Activated CD4-positive, CD25-positive, alpha-beta regulatory T cell (primary cell): Measurements from ENCODE around the gene MMP8.

Source experiments
- DNase-seq, 4 experiments: peaks; one replicate each; lab custom pipeline; 2025; lab: John Stamatoyannopoulos, UW

MMP8 gene

DNA sequence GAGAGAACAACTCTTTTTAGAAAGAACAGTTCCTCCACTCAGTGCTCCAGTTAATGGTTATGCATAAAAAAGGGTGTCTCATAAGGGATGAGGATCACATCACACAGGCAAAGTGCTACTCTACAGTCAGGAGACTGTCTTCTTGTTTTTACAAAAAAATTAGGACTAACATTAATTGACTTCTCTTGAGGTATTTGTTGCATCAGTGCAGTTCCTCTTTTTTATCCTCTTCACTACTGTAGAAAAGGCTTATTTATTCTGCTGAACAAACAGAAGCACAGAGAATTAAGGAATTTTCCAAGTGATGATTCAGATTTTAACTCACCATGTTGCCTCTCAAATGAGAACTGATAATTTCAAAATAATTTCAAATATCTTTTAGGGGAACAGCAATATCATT lies 1.9 kb downstream of the MMP8 start:
- no peak for DNase-seq

DNA sequence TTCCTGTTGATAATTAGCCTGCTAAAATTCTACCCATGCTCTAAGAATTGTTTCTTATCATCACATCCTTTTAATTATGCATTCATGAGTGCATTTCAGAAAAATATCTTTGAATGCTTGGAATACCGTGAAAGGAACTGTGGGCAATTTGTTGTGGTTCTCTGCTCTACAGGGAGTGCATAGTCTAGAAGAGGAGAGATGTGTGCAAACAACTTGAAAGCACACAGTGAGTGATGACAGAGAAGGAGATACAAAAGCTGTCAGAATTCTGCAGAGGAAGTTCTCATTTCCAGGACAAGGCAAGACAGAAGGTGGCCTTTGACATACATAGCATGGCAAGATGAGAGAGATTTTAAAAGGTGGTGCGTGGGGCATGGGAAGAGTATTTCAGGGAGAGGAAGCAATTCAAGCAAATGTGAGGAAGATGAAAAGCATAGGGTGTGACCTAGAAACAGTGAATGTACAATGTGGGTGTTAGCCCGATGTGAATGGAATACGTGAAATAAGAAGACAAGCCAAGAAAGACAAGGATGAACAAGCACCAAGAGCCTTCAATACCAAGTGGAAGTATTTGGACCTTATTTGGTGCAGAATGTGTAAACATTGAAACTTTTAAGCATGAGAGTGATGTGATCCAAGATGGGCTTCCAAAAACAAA lies 5.0 kb downstream of the MMP8 start:
- DNase-seq: no peak

DNA sequence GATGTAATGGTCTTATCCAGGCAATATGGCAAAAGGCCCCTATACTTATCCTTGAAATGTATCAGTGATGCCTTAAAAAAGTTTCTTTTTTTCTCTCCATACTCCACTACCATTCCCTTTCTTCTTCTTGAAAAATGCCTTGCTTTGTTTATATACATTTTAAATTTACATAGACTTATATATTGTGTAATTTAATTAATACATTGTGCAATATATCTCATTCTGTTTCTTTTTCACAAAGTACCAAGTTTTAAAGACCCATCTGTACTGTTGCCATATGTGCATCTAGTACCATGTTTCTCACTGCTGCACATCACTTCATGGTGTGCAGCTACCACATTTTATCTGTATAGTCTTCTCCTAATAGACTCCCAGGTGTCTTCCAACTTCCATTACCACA lies 7.5 kb downstream of the MMP8 start:
- no peak for DNase-seq

DNA sequence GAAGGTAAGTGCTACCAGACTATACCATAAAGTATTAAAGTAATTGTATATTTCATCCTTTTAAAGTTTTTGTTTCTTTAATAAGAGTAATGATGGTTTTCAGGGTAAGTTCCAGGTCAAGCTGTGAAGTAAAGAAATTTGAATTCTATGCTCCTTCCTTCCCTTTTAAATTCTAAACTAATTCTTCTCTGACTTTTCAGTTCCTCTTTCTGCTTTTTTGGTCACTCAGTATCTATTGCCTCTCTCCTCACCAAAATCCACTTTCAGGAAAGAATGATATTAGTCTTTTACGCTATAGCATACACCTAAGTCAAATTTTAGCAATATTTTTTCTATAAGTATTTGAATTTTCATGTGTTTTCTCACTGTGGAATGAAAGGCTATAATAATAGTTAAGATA lies 8.2 kb downstream of the MMP8 start:
- no peak for DNase-seq

DNA sequence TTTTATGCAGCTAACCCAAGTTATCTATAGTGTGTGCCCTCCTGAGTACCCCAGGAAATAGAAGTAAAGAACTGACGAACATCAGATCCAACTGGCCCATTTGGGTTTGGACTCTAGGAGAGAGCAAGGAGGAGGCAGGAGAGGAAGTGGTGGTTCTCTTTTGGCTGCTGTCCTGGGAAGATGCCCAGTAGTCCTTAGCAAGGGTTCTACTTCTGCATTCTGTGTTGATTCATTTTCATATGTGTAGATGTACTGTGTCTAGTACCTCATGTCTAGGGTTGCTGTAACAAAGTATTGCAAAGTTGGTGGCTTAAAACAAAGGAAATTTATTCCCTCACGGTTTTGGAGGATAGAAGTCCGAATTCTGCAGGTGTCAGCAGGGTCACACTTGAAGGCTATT lies 12.6 kb downstream of the MMP8 start:
- no peak for DNase-seq

DNA sequence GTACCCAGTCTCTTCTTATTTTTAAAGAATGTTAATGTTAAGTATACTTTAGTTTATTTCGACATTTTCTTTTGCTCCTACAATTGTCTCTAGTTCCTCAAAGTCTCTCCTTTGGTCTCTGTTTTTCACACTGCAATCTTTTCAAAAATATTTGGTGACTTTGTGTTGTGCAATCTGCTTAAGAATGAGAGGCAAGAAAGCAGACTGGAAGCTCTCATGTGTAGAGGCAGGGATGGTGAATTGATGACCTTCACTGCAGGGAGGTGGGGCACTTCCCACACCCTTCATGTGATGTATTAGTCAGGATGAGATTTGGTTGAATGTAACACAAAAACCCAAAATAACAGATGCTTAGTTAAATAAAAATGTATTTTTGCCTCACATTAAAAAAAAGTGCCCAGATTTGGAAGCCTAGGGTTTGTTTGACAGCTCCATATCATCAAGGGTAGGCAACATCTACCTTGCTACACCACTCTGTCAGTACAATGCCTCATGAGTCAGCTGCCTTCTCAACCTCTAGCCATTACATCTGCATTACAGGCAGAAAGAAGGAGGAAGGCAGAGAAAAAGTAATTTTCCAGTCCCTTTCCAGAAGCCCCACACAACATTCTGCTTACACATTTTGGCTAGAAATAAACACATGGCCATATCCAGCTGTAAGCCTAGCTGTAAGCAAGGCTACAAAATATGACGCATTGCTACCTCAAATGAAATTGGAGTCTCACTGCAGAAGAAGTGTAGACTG lies 15.4 kb downstream of the MMP8 start:
- no peak for DNase-seq

DNA sequence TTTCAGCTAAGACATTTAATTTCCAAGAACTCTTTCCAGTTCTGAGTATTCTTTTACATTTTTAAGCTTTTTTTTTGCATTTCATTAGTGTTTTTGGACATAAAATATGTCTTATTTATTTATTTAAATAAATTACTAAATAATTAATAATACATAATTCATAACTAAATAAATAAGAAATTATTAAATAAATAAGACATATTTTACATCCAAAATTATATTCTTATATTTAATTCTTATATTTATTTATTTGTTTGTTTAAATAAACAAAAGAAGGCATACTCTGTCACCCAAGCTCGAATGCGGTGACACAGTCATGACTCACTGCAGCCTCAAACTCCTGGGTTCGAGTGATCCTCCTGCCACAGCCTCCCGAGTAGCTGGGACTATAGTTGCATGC lies 16.1 kb downstream of the MMP8 start:
- no peak for DNase-seq

DNA sequence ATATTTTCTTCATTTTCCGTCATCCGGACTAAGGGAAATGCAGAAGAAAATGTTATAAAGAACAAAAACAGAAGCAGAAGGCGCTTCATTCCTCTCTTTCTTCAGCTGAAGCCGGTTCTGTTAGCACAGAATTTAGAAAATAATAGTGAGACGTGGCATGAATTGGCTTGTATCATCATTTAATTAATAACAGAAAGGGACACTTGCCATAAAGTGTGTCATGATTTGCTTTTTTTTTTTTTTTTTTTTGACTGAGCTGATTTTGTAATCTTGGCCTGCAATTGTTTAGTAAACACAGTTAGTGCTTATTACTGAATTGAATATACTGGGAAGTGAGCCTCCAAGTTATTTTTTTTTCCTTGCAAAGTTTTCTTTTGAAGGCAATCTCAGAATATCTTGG lies 19.1 kb downstream of the MMP8 start, which contains the start of gene MMP27:
TSS of gene MMP27 (minus strand) at position 144 of the 400 bp plus-strand sequence. CDS start at position 89, 55 bp downstream.
- DNase-seq: no peak

DNA sequence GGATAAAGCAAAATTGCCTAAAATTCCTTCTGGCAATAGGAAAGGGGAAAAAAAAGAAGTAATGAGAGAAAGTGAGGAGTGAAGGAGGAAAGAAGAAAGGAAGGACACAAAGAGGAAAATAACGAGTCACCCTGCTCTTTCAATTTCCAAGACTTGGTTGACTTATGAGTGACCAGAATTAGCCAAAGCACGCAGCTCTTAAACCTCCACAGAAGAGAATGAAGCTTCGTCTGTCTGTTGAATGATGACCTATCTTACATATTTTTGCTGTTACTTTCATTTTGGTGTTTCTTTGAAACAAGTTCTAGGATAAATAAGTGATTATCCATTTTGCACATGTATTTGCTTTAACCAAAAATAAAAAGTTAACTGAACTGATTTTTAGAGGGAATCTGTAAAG lies 19.9 kb downstream of the MMP8 start:
- DNase-seq: no peak

DNA sequence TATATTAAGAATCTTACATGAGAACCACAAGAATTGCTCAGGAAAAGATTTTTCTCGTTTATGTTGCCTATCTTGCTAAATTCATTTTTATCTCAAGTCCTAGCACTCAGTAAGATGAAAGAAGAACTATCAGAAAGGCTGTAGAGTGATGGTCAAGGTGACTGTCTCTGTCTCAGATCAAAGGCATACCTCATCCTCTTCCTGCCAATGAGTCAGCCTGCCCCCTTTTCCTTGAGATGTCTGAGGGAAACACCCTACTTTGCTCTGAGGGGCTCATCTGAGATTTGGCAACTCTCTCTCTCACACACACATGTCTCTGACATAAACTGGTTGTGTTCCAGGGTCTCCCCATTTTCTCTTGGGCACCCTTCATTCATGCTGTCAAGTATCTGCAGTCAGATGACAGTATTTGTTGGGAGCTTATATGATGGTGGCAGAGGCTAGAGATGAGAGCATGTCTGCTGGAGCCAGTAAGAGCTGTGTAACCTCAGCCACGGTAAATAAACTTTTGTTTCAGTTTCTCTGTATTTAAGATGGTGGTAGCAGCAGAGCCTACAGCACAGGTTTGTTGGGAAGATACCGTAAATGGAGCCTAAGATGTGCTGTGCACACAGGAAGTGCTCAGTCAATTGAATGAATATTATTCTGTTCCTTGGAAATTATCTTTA lies 20.8 kb downstream of the MMP8 start:
- DNase-seq: no peak

DNA sequence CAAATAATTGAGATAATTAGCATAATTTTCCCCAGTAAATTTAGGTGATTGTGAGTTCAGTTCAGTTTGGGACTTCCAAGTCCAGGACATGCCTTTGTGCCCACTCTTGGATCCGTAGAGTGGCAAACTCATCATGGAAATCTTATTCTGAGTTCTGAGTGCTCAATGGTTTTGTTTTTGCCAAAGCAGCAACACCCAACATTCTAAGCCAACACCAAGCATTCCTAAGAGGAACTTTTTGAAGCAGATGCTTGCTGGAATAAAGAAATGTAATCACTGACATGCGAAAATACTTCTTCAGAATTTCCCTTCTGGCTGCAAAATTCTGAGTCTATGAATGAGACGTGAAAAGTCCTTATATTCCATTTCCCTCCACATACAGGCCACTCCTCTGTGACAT lies 29.6 kb downstream of the MMP8 start:
- no peak for DNase-seq

DNA sequence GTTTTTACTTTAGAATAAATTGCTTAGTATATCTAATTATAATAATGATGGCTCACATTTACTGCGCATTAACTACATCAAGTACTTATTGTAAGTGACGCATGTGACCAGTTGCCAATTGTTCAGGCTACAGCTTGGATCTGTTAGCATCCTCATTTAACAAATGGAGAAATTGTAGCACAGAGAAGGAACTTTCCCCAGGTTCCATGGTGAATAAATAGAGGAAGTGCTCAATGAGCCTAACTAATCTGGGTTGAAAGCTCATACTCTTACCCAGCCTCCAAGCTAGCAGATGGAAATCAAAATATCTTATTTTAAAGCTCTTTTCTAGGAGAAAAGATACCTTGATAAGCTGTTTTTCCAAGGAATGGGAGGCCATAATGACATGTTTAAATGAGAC lies 39.0 kb downstream of the MMP8 start:
- DNase-seq: no peak

DNA sequence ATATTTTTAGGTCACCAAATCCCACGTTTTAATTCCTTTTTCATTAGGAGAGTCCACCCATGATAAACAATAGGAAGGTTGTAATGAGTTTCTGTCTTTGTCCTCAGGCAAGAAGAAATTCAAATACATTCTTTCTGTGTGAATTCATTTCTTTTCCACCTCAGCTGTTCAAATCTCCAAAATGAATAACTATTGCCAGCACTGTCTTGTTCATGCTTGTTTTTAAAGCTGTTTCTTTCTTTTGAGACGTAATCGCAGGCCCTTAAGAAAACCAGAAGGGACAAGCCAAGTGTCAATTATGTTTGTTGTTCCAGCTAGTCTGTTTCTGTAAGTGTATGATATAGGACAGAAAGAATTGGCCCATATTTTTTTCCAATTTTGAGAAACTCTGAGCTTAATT lies 39.4 kb downstream of the MMP8 start:
- DNase-seq: no peak

DNA sequence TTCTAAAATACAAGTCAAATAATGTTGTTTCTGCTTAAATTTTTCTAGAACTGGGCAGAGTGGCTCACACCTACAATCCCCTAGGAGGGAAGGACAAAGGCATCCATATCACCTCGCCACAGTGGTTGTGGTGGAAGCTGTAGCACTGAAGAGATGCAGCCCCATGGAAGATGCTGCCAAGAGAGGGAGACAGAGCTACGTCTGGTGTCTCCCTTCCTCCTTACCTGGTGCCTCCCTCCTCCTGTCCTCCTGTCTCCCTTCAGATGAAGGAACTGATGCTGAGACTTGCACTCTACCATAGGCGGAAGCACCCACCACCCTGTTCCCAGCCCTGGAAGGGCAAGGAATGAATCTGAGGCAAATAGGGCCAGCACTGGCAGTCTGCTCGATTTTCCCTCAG lies 41.5 kb downstream of the MMP8 start:
- DNase-seq: no peak

DNA sequence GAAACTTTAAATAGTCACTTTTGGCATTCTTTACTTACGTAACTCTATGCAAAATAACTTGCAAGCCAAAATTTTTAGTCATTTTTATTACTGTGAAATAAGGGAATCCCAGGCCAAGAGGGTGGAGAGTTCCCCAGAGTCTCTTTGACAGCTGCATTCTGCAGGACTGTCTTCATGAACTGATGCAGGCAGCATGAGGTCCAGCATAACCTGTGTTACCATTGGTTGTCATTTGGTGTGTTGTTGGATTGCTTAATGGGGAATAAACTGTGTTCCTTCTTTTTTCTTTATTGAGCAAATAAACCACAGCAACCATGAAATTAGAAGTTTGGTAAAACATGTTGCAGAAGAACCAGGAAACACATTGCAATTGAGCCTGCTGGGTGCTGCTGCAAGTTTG lies 43.8 kb downstream of the MMP8 start:
- DNase-seq: no peak

DNA sequence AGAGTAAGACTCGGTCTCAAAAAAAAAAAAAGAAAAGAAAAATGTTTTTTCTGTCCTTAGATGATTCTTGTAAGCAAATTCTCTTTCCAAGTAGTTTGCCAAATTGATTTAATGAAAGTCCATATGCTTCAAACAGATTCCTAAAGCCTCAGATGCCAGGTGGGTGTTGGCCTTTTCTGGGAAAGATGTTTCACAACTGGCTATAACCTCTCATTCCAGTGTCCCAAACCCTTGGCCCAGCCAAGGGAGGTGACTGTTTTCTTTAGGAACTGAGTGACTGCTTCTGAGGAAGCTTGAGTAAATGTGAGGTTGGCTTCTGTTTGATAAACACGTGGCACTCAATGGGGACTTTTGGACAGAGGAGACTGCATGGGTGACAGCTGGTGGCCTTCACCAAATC lies 46.7 kb downstream of the MMP8 start:
- DNase-seq: no peak

DNA sequence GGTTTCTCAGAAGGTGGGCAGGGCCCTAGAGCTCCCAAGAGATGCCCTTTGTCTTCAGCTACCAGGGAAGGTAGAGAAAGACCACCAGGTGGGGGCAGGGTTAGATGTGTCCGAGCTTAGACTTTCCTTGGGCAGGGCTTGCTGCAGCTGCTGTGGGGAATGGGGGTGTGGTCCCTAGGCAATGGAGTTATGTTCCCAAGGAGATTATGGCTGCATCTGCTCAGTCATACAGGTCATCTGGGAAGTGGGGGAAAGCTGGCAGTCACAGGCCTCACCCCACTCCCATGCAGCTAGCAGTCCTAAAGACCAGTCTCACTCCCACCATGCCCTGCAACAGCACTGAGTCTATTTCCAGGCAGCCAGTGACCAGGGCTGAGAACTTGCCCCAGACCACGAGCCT lies 48.7 kb downstream of the MMP8 start:
- DNase-seq: no peak

DNA sequence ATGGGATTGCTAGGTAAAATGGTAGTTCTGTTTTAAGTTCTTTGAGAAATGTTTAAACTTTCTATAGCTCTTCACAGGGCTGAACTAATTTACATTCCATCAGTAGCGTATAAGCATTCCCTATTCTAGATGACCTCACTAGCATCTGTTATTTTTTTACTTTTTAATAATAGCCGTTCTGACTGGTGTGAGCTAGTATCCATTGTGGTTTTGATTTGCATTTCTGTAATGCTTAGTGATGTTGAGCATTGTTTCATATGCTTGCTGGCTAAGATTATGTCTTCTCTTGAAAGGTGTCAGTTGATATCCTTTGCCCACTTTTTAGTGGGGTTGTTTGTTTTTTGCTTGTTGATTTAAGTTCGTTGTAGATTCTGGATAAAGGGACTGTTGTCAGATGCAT lies 55.1 kb downstream of the MMP8 start:
- DNase-seq: no peak

DNA sequence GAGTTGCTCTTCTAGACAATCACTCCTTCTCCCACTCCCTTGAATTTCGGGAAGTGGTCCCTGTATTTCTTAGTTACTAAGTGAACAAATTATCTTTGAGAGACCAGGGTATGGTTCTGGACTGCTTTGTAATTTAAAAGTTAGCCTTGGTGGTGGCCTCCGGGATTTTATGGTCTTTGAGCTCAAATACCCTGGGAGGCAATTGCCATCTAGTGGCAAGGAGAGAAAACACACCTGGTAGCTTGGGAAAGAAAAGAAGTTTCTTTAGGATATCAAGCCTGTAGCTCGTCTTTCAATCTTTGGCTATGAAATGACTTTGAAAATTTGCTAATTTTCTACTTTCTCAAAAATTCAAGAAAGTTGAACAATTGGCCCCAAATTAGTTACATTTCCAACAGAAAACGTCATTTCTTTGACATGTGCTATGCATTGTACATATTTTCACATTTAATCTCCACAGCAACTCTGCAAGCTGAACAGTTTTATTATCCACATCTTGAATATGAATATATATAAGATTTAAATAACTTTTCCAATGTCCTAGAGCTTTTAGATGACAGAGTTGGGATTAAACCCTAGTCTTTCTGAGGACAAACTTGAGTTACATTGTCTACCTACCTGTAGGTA lies 58.3 kb downstream of the MMP8 start:
- DNase-seq: no peak

DNA sequence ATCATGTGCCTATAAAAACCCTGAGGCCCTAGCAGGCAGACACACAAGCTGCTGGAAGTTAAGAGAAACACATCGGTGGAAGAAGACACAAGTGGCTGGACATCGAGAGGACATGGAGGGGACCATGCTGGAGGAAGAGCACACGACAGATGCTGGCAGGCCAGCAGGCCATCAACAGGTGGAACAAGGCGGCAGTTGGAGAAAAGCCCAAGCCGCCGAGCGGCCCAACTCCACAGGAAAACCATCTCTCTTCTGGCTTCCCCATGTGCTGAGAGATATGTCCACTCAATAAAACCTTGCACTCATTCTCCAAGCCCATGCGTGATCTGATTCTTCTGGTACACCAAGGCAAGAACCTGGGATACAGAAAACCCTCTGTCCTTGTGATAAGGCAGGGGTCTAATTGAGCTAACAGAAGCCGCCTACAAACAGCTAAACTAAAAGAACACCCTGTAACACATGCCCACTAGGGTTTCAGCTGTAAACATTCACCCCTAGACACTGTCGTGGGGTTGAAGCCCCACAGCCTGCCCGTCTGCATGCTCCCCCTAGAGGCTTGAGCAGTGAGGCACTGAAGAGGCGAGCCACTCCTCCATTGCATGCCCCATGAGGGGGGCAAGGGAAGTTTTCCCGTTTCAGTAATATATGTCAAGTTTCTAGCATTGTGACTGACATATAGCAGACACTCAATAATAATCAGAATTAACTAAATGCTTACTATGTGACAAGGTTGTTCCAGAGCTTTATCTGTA lies 60.6 kb downstream of the MMP8 start:
- no peak for DNase-seq

DNA sequence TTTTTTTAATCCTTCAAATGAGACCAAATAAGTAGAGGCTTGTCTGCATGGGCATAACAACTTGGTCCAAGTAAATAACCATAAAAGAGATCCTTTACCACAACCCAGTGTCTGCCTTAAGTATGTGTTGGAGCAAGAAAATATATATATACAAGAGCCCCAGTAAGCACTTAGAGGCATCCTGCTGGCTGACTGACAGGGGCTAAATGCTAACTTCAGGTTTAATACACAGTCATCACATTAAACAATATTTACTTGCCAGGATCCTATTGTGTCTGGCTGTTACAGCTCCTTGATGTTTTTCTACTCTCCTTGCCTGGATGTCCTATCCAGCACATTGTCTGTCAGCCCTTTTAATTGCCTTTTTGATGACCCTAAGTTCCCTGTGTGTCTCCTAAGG lies 62.1 kb downstream of the MMP8 start:
- DNase-seq: no peak
